Measurements from ENCODE around the gene FTMT.
"Not testable (repeated sequence)": the region's sequence is repeated elsewhere in the genome, so short reads cannot be mapped to it uniquely, and the experiment has no call there.

Gene FTMT

DNA sequence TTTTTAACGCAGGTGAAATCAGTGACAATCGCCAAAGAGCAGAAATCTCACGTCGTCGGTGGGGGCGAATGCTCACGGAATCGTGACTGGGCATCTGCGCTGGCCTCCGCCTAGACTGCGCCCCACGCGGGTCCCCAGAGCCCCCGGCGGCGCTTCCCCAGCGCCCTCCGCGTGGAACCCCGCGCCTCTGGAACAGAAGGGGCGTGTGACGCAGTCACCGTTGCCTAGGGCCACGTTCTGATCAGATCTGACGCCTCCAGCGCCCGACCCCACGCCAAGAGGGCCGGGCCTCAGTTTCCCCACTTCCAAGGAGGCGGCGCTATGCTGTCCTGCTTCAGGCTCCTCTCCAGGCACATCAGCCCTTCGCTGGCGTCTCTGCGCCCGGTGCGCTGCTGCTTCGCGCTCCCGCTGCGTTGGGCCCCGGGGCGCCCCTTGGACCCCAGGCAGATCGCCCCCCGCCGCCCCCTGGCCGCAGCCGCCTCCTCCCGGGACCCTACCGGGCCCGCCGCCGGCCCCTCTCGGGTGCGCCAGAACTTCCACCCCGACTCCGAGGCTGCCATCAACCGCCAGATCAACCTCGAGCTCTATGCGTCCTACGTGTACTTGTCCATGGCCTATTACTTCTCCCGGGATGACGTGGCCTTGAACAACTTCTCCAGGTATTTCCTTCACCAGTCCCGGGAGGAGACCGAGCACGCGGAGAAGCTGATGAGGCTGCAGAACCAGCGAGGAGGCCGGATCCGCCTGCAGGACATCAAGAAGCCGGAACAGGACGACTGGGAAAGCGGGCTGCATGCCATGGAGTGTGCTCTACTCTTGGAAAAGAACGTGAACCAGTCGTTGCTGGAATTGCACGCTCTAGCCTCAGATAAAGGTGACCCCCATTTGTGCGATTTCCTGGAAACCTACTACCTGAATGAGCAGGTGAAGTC lies at the start of gene FTMT:
Gene FTMT, plus strand, starts transcription at position 240 of the 932 bp plus-strand sequence. Its CDS starts 82 bp downstream, at position 322.
- DNase-seq = no peak

DNA sequence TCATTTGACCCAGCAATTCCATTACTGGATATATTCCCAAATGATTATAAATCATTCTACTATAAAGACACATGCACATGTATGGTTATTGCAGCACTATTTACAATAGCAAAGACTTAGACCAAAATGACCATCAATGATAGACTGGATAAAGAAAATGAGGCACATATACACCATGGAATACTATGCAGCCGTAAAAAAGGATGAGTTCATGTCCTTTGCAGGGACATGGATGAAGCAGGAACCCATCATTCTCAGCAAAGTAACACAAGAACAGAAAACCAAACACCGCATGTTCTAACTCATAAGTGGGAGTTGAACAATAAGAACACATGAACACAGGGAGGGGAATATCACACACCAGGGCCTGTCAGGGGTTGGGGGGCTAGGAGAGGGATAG lies 46.4 kb upstream of the FTMT start:
- not testable (repeated sequence) for DNase-seq

DNA sequence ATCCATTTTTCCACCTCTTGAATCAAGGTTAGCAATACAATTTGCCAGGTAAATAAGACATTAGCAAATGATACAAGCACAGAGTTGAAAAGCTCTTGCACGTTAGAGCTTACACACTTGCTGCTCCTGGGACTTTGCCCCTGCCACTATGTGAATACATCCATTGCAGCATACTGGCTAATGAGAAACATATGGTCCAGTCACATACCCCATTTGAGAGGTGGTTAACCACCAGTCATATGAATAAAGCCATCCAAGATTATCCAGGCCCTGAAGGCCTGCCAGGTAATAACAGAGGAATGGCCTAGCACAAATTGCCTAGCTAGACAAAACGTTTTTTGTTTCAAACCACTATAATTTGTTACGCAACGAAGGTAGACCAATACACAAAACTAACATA lies 45.8 kb upstream of the FTMT start:
- DNase-seq = no peak

- no peak for DNase-seq
Measured at GRCh38 chr5:121816164-121816563, 35.5 kb upstream of the FTMT start.

DNA sequence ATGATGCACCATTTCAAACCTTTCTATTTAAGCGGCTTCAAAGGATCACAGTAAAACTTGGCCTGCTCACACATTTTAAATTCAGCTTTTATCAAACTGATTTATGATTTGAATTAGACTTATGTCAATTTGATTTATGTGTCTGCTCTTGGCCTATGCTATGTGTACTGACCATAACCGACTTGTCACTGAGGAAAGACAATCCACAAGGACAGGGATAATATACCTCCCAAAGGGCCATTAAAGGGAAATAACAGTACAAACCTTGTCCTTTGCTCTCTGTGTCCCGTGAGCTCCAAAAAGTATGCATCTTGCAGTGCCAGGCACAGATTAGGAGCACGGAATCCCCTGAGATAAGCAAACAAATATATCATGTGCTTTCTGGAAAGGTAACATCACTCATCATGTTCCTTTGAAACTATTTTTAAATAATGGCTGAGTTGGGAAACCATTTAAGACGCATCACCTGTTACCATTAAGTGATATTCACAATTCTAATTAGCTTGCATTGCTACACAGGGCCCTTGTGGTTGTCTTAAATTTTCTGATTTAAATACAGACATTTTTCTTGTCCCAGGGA lies 31.9 kb upstream of the FTMT start:
- DNase-seq = no peak

DNA sequence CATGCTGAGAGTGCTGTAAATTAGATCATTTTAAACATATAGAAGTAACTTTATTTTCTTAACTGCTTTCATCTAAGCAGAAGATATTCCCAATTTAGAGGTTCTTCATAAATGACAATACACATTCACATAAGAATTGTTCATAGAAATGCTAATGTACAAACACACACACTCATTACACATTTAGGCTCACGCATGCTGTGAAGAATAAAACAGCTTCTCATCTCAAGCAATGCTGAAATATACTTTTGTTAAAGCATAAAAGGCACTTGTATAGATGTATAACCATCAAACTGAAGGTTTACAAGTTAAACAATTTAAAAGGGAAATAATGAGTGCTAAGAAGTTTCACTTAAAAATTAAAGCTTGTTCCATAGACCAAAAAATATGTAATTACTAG lies 18.1 kb upstream of the FTMT start:
- no peak for DNase-seq

- DNase-seq = no peak
Measured at GRCh38 chr5:121834021-121834420, 17.7 kb upstream of the FTMT start.

- DNase-seq = no peak
Measured at GRCh38 chr5:121841892-121842291, 9.8 kb upstream of the FTMT start.

DNA sequence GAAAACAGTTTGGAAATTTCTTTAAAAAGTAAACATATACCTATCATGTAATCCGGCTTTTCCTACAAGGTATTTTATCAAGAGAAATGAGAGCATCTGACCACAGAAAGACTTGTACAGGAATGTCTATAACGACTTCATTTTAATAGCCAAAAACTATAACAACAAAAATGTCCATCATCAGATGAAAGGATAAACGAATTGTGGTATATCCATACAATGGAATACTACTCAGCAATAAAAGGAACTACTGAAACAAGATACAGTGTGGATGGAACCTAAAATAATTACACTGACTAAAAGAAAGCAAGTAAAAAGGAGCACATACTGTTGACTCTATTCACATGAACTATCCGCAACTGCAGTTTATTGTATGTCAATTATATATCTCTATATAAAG lies 1.4 kb upstream of the FTMT start:
- DNase-seq = no peak

DNA sequence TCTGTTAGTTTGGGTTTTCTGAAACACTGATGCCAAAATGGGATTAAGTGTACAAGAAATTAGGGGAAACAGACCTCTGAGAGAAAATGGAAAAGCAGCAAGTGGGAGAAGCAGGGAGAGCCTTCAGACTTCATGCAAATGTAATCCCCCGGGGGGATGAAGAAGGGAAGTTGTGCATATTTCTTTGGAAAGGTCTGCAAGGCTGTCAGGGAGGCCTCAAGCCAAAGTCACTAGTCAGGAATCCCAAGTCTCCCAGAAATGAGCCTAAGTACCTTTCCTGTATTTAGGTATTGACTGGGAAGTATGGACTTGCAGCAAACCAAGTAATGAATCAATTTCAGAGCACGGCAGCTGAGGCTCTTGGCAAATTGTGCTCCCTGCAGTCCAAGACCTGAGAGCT lies 2.2 kb downstream of the FTMT start:
- DNase-seq = no peak

- no peak for DNase-seq
Measured at GRCh38 chr5:121862801-121863200, 11.1 kb downstream of the FTMT start.

DNA sequence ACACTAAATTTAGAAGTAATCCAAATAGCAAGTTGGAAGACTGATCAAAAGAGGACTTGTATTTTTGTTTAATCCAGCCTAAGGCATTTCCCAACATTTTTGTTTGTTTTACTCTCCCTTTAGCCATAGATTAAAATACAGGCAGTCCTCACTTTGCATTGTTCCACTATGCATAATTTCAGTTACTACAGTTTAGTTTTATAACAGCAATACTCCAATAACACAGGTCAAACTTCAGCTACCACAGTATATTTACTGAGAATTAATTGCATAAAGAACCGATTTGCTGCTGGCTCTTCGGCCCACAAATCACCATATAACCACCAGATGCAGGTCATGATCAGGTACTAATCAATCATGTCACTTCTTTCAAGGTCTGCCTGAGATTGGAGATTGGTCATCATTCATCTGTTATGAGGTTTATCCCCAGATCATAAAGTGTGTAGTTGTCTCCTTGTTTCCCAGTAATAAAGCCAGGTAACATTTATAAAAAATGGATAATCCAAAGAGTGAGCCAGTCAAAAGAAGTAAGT lies 12.1 kb downstream of the FTMT start:
- no peak for DNase-seq

- DNase-seq = no peak
Measured at GRCh38 chr5:121867403-121867802, 15.7 kb downstream of the FTMT start.

- no peak for DNase-seq
Measured at GRCh38 chr5:121870489-121870888, 18.8 kb downstream of the FTMT start.

- no peak for DNase-seq
Measured at GRCh38 chr5:121872856-121873255, 21.2 kb downstream of the FTMT start.

- no peak for DNase-seq
Measured at GRCh38 chr5:121873409-121873808, 21.7 kb downstream of the FTMT start.

DNA sequence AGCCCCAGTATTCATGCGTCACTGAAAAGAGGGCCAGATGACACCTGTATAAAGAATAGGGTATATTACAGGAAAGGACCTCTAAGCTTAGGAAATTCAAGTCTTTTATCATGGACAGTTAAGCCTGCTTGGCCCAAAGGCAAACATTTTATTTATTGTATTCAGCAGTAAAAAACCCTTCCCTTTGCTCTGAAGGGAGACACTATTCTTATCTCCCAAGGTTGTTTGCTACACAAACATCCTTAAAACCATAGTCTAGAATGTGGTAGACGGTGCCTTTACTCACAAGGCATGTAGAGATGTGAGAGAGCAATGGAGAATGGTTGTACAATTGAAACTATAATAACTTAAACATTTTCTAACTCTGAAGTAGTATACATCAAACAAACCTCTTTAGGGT lies 33.9 kb downstream of the FTMT start:
- no peak for DNase-seq

- no peak for DNase-seq
Measured at GRCh38 chr5:121887727-121888126, 36.0 kb downstream of the FTMT start.

DNA sequence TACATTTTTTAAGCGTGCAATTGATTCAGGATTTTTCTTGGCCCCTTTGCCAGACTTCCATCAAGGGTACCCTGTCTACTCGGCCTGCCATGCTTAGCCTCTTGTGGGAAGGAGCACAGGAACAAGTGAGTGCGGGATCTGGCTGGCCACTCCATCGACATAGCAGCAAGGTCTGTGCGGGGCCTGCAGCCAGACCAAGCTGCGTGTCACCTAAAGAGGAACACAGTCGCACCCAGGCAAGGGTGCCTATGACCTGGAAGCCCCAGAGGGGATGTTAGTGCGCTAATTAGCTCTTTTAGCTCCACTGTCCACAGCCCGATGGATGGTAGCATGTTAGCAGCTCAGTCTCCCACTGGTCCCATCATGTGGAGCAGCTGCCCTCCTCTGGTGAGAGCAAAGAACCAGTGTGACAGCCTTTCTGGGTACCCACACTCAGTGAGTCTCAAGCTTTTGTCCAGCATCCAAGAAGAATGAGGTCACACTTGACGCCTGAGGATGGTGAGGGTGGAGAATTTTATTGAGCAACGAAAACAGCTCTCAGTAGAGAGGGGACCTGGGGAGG lies 38.7 kb downstream of the FTMT start:
- no peak for DNase-seq

DNA sequence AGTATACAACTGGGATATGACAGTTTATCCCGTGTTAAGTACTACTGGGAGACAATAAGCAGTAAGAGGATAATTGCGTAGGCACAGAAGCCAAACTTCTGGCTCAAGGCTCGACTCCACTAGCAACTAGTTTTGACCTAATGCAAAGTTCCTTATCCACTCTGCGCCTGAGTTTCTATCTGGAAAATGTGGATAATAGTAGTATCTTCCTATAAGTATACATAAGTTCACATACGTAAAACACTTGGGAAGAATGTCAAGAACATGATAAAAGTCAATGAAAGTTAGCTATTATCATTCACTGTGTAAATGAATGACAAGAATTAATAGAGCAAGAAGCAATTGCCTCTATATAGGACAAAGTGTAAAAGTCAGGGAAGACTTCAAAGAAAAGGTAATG lies 45.7 kb downstream of the FTMT start:
- no peak for DNase-seq

DNA sequence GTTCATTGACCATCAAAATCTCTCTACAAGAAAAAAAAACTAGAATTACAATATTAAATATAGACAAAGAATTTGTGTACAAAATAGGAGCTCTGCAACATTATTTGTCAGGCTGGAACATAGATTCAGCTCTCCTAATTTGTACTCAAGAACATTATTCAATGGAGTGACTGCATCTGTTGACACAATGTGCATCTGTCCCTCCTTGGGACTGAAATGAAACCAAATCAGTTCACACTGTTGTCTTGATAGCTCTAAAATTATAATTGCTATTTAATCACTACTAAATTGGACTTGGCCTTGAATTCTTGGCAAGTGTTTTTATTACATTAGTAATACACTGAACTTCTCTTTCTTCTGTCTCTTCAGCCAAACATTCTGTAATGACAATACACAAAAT lies 47.7 kb downstream of the FTMT start:
- no peak for DNase-seq

Measured in NCI-H2029 treated with DMSO at 0.1 percent for 48 hours (cell line).